ENCODE results near the gene C16orf54.

DNA sequence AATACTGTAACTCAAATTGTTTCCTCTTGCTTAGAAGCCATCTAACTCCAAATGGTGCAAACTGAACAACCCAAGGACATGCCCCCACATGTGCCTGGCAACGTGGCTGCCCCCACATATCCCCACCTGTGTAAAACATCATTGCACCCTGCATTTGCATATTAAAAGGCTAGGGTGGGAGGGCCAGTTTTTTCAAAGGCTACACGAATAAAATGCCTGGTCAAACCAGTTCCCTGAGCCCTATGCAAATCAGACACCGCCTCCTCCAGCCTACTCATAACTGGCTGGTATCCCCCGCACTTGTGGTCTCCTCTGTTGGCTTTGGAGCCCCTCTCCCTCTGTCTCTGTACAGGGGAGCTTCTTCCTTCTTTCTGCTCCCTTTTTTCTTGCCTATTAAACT lies 26.7 kb downstream of the C16orf54 start:
- TF ChIP-seq, protein P1, sequence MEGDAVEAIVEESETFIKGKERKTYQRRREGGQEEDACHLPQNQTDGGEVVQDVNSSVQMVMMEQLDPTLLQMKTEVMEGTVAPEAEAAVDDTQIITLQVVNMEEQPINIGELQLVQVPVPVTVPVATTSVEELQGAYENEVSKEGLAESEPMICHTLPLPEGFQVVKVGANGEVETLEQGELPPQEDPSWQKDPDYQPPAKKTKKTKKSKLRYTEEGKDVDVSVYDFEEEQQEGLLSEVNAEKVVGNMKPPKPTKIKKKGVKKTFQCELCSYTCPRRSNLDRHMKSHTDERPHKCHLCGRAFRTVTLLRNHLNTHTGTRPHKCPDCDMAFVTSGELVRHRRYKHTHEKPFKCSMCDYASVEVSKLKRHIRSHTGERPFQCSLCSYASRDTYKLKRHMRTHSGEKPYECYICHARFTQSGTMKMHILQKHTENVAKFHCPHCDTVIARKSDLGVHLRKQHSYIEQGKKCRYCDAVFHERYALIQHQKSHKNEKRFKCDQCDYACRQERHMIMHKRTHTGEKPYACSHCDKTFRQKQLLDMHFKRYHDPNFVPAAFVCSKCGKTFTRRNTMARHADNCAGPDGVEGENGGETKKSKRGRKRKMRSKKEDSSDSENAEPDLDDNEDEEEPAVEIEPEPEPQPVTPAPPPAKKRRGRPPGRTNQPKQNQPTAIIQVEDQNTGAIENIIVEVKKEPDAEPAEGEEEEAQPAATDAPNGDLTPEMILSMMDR (IDR thresholded peaks at IDR 0.05), result no peak
- TF ChIP-seq EP300 (IDR thresholded peaks at IDR 0.05) (no peak), POLR2AphosphoS5 (IDR thresholded peaks at IDR 0.05) (no peak), POLR2A (IDR thresholded peaks at IDR 0.05) (no peak)
